Skeletal muscle cell (primary cell): ENCODE measurements around the gene CSTF1.
"Not testable (repeated sequence)": the region's sequence is repeated elsewhere in the genome, so short reads cannot be mapped to it uniquely, and the experiment has no call there.

Experiments used
- DNase-seq: peaks from one replicate; pipeline ENCODE4 v3.0.0-alpha.2; 2010; ENCODE audit warnings: low read depth
- H3K4me3 ChIP-seq: 2 replicates; pipeline ENCODE4 v1.5.1; 2011; ENCODE audit warnings: low read depth, mild to moderate bottlenecking, control low read depth, low read length, moderate library complexity

Gene CSTF1

GRCh38 chr20:56368351-56369134, 23.9 kb upstream of the CSTF1 start:
- H3K4me3 ChIP-seq = no peak overlapping the region
- DNase-seq = no peak

- no peak overlapping the region for H3K4me3 ChIP-seq
- no peak for DNase-seq
Measured at GRCh38 chr20:56369179-56369578, 23.3 kb upstream of the CSTF1 start.

GRCh38 chr20:56371977-56372376, 20.5 kb upstream of the CSTF1 start:
- DNase-seq = no peak
- no peak overlapping the region for H3K4me3 ChIP-seq

GRCh38 chr20:56372850-56373249, 19.6 kb upstream of the CSTF1 start:
- H3K4me3 ChIP-seq = no peak overlapping the region
- DNase-seq = no peak

- no peak overlapping the region for H3K4me3 ChIP-seq
- peak; percentile 96 for DNase-seq
Measured at GRCh38 chr20:56373942-56374341, 18.5 kb upstream of the CSTF1 start.

GRCh38 chr20:56376331-56376730, 16.1 kb upstream of the CSTF1 start:
- H3K4me3 ChIP-seq = no peak overlapping the region
- DNase-seq = no peak

GRCh38 chr20:56378386-56378785, 14.1 kb upstream of the CSTF1 start:
- no peak for DNase-seq
- H3K4me3 ChIP-seq = no peak overlapping the region

GRCh38 chr20:56380375-56380774, 12.1 kb upstream of the CSTF1 start:
- no peak overlapping the region for H3K4me3 ChIP-seq
- no peak for DNase-seq

- DNase-seq = no peak
- no peak overlapping the region for H3K4me3 ChIP-seq
Measured at GRCh38 chr20:56381501-56381900, 10.9 kb upstream of the CSTF1 start.

GRCh38 chr20:56382696-56383095, 9.7 kb upstream of the CSTF1 start:
- H3K4me3 ChIP-seq = no peak overlapping the region
- DNase-seq = no peak

GRCh38 chr20:56383334-56383733, 9.1 kb upstream of the CSTF1 start:
- H3K4me3 ChIP-seq = no peak overlapping the region

GRCh38 chr20:56385130-56385529, 7.3 kb upstream of the CSTF1 start:
- H3K4me3 ChIP-seq = no peak overlapping the region
- no peak for DNase-seq

More at GRCh38 chr20:56383334-56383733, 9.1 kb upstream of the CSTF1 start:
- DNase-seq = no peak

- no peak overlapping the region for H3K4me3 ChIP-seq
- DNase-seq = no peak
Measured at GRCh38 chr20:56386219-56386618, 6.2 kb upstream of the CSTF1 start.

GRCh38 chr20:56388882-56389281, 3.6 kb upstream of the CSTF1 start:
- no peak overlapping the region for H3K4me3 ChIP-seq
- no peak for DNase-seq

- no peak for DNase-seq
- H3K4me3 ChIP-seq = no peak overlapping the region
Measured at GRCh38 chr20:56389807-56390206, 2.6 kb upstream of the CSTF1 start.

GRCh38 chr20:56390396-56390795, 2.0 kb upstream of the CSTF1 start:
- not testable (repeated sequence) for H3K4me3 ChIP-seq, DNase-seq

- peak overlapping the region; percentile 98 for H3K4me3 ChIP-seq
- DNase-seq = no peak
Measured at GRCh38 chr20:56391037-56391436, 1.4 kb upstream of the CSTF1 start.

- no peak for DNase-seq
- H3K4me3 ChIP-seq = peak overlapping the region; percentile 98
Measured at GRCh38 chr20:56391596-56392131, 781 bp upstream of the CSTF1 start.

- peak overlapping the region; percentile 98 for H3K4me3 ChIP-seq
- DNase-seq = no peak
Measured at GRCh38 chr20:56392881-56393482, 537 bp downstream of the CSTF1 start.

- no peak for DNase-seq
- peak overlapping the region; percentile 98 for H3K4me3 ChIP-seq
Measured at GRCh38 chr20:56393653-56394052, 1.2 kb downstream of the CSTF1 start.

GRCh38 chr20:56395166-56395565, 2.7 kb downstream of the CSTF1 start:
- H3K4me3 ChIP-seq = no peak overlapping the region

More at GRCh38 chr20:56395166-56395565, 2.7 kb downstream of the CSTF1 start:
- no peak for DNase-seq
